A172 (cell line): Measurements from ENCODE around the gene NCAM1. TPM values are rescaled to one million over a fixed set of nuclear protein-coding genes. Genes with fewer than 3 reads are reported as not detected.
"Not testable (repeated sequence)": the region's sequence is repeated elsewhere in the genome, so short reads cannot be mapped to it uniquely, and the experiment has no call there.

Source experiments
- DNase-seq: peaks from one replicate; pipeline ENCODE4 v3.0.0-alpha.2; 2015; ENCODE audit warnings: low spot score
- total RNA-seq: library from RNA; depleted of rRNA; stranded (reverse); fragments of >200 nt; shearing (Covaris generic); gene quantifications from 2 replicates; pipeline ENCODE4 v1.2.3, GENCODE V29; 2014

NCAM1 gene
- total RNA-seq, 1 experiment from 2014 or later, result 9.2 TPM

GRCh38 chr11:113021111-113021510, 59.9 kb downstream of the NCAM1 start:
- no peak for DNase-seq

- DNase-seq, result no peak
Observed at GRCh38 chr11:113022262-113022661, 61.0 kb downstream of the NCAM1 start.

DNA sequence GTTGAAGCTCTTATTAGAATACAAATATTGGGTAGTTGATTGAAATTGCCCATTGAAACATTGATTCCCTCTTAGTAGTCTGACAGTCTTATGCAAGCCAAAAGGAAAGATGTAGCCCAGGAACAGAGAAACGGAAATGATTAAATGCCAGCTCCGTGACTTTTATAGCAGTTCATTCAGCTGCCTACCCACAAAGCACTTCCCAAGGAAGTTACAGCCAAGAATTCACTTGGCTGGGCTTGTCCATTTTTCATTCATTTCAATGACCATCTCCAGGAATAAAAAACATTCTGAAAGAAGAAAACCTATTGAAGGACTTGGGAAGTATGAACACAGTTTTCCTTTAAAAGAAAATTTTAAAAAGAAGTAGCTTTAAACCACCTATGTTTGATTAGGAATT, 62.0 kb downstream of the NCAM1 start:
- peak; percentile 28 for DNase-seq

DNA sequence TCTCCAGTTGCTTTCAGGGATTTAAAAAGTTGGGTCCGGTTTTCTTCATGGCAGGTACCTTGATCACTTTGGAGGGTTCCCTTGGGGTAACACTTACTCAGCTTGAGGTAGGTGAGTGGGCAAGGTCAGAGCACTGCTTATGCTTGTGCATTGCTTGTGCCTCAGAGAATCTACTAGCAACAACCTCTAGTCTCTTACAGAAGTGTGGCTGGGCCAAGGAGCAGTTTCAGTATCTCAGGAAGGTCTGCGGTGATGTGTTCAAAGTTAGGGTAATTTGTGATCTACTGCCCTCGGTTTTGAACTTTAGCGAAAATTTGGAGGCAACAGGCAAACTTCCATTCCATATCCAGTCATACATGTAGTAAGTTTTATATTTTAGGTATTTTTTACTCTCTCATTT, 62.8 kb downstream of the NCAM1 start:
- DNase-seq, result no peak

DNA sequence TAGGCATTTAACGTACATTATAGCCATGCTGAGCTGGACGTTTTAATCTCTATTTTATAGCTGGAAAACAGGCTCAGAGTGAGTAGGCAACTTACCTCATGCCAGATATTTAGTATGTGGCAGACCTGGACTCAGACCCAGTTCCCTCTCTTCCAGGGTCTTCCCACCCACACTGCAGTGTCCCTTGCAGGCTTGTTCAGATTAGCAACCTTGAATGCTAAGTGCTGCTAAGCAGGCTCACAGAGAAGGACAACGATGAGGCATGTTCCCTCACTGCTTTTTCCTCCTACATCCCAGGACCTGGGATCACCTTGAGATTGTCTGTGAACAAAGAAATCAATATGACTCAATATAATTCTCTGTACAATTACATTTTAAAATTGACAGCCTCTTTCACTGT, 65.6 kb downstream of the NCAM1 start:
- DNase-seq, result no peak

DNA sequence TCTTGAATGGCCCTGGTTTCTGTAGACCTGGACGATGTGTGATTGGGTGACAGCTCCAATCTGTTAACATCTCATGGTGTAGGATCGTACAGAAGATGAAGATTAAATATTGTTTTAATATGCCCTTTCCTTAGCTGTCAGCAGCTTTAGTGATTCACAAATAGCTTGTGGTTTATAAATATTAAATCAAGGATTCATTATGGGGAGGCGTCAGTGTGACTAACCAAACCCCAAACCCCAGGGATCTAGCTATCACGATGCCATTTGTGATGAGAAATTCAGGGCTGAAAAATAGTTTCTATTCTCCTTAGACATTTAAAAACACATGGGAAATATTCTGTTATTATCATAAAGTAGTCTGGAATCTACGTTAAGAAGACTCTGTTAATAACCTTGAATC, 73.4 kb downstream of the NCAM1 start:
- peak; percentile 6 for DNase-seq

GRCh38 chr11:113035708-113036107, 74.5 kb downstream of the NCAM1 start:
- no peak for DNase-seq

GRCh38 chr11:113043698-113044097, 82.5 kb downstream of the NCAM1 start:
- DNase-seq, result no peak

DNA sequence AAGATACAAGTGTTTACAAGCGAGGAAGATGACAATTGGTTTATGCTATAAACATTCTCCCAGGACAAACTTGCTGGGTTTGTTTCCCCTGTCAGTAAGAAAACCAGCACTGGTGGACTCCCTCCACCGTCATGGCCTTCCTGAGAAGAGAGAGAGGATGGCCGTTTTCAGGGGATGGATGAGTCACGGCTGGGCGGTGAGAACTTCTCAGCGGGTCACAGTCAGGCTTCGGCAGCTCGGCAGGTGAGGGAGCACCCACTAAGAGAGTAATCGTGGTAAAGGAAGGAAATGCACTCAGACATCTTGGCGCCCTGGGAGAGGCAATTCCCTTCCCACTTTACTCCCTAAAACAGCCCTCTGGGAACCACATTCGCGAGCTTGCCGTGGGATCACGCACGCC, 83.9 kb downstream of the NCAM1 start:
- peak; percentile 73 for DNase-seq

DNA sequence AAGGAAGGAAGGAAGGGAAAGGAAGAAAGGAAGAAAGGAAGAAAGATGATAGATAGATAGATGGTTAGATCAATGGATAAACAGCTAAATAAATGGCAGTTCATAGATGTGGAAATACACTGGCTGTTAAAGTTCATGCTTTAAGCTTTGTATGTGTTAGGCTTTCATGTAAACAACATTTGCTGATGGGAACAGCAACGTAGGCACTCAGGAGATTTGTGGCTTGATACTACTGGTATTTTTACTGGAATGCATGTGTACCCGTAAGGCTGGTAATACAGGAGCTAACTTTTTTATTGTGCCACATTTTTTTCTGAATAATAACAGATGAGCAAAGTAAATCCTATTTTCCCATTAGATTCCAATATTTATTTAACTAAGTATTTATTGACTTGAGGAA, 85.6 kb downstream of the NCAM1 start:
- no peak for DNase-seq

DNA sequence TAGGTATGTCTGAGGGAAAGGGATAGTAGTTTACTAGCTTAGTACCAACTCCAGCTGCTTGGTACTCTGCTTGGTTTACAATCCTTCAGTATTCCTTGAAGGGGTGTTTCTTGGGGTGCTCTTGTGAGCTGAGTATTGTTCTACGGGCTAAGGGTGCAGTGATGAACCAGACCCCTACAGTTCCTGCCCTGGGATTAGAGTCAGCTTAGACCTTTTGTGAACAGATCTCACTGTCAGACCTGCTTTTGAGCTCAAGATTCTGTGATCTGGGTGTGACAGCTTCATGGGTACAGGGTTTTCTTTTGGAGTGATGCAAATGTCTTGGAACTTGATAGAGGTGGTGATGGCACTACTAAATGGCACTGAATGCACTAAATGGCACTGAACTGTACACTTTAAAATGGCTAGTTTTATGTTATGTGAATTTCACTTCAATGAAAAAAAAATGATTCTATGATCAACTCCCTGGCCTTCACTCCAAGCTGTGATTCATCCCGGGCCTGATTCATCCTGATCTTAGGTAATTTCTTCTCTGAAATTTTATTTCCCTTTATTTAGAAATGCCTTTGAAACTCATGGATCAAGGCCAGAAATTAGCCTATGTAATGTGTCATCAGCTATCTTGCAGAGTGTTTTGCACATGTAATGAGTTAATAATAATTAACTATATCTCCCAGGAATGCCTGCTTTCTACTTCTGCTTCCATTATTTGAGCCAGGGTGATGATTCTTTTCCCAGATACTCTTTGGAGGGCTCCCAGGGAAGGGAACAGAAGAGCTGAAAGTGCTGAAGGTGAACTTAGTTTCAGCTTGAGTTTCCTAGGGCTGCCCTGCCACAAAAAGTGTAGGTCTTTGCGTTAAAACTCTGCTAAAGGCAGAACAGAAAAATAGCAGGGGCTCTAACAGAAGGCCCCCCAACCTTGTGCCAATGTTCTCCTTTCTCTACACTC, 87.9 kb downstream of the NCAM1 start:
- DNase-seq, result peak; percentile 42

GRCh38 chr11:113053042-113053441, 91.8 kb downstream of the NCAM1 start:
- not testable (repeated sequence) for DNase-seq

- DNase-seq, result no peak
Observed at GRCh38 chr11:113057038-113057437, 95.8 kb downstream of the NCAM1 start.

DNA sequence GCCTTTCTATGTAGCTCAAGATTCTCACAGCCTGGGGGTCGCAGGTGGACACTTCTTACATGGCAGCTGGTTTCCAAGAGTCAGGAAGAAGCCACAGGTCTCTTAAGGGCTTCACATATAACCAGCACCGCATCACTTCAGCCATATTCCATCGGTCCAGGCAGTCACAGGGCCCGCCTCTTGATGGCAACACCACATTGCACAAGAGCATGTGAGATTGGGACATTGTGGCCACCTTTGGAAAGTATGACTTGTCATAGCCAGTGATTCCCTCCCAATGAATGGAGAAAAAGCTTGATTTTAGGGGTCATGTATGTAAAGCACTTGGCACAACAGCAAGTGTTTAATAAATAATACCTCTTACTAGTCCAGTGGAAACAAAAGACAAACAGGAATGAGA, 98.3 kb downstream of the NCAM1 start:
- no peak for DNase-seq

- DNase-seq, result no peak
Observed at GRCh38 chr11:113065330-113065729, 104.1 kb downstream of the NCAM1 start.

DNA sequence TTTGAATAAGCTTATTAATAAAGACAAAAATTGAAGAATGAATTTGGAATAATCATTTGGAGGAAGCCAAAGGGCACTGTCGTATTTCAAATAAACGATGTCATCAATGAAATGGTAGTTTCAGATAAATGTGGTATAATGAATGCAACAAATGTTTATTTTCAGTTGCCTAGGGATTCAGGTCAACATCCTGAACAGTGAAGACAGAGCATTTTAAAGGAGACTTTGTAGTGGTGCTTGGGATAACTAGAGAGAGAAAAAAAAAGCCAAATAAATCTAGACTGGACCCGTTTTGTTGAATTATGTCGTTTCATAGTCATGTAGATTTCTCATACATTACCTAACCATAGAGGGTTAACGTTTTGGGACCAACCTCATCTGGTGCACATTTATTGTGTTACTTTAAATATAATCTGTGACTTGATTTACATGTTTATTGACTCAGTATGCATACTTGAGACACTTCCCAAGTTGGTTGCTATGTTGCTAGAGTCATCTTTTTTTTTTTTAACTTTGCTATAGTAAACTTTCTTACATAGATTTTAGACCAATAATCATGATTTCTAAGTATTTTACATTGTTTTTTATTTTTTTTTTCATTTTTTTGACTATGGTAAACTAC, 111.1 kb downstream of the NCAM1 start:
- no peak for DNase-seq

DNA sequence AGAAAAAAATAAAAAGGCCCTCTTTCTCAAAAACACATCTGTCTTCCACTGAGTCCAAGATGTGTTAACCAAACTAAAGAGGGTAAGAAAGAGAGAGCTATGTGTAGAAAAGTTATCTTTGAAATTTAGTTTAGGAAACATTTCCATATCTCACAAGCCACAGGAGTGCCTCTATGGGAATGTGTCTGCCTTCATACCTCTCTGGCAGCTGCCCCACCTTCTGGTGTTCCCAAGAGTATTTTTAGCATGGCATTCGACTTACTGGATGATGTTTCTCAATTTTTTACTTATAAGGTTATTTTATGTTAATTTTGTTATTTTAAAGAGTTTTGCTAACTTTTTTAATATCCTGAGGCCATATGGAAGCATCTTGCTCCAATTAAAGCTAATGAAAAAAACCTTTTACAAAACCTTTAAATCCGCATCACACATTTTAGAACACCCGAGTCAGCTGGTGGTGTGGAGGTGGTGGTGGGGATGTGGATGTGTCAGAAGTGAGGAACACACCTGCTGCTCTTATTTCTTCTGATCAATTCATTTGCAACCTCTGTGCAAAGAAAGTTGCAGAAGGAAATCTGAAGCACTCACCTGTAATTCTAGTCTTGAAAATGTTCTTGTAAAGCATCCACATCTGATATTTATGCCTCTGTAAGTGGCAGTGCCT, 112.2 kb downstream of the NCAM1 start:
- DNase-seq, result no peak

DNA sequence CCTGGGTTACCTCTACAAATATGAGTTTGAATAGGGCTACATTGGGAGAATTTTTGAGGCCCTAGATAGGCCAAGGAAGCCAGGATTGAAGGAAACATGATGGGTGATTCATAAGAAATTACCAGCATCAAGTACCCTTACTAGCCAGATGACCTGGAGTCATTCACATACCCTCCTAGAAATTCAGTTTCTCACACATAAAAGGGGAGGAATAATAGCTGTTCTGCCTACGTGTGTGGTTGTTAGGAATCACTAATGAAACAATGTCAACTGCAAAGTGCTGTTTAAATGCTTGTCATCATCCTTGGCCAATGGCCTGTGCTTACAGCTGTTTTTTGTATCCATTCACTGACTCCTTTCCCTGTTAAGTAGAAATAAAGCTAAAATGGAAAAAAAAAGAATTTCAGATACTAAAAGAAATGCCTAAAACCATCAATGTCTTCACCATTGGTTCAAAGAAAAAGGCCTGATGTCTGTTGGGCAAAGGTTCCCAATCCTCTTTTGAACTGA, 114.4 kb downstream of the NCAM1 start:
- DNase-seq, result no peak

- DNase-seq, result no peak
Observed at GRCh38 chr11:113077379-113077778, 116.2 kb downstream of the NCAM1 start.

GRCh38 chr11:113082341-113082955, 121.2 kb downstream of the NCAM1 start:
- no peak for DNase-seq

DNA sequence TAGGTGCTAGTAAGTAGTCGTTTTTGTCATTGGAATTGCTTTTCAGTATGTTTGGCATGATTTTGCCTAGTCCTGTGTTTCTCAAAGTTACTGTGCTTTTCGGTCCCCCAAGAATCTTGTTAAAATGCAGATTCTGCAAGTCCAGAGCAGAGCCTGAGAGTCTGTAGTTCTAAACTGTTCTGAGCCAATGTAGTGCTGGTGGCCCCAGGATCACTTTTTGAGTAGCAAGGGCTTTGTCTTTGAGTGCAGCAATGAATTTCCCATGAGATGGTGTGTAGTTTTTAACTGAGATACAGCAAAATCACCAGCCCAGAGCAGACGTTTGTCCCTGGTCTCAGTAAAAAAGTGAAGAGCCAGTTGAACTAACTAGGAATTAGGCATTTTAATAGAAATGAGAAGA, 122.4 kb downstream of the NCAM1 start:
- no peak for DNase-seq

- DNase-seq, result no peak
Observed at GRCh38 chr11:113084297-113084696, 123.1 kb downstream of the NCAM1 start.
